Peyer's patch (tissue), 4 donors: ENCODE measurements around the gene PCK2.

ENCODE experiments used
- CTCF ChIP-seq, 6 experiments: fragments of 450-650 bp in 4 of 6; fragments of 200-600 bp in 2 of 6; sonication (generic) in 1 of 6; IDR thresholded peaks; one replicate each; pipeline ENCODE4 v1.5.1; 2017 to 2019; ENCODE audit warnings: antibody characterized with exemption in 6 of 6, mild to moderate bottlenecking in 3 of 6, moderate library complexity in 1 of 6
- POLR2A ChIP-seq, 2 donors: fragments of 450-650 bp; IDR thresholded peaks; one replicate each; pipeline ENCODE4 v1.5.1; 2017; ENCODE audit warnings: antibody characterized with exemption in 2 of 2, mild to moderate bottlenecking in 2 of 2, moderate library complexity in 2 of 2

GRCh38 chr14:24143511-24143910, 49.4 kb downstream of the PCK2 start:
- TF ChIP-seq CTCF (IDR thresholded peaks at IDR 0.05) = no peak
- no peak for TF ChIP-seq POLR2A (IDR thresholded peaks at IDR 0.05)
